ENCODE data around the gene ACKR2.

ACKR2 gene

GRCh38 chr3:42827654-42828053 is 18.4 kb downstream of the ACKR2 start:
- H3K79me2 ChIP-seq (ENCODE audit: insufficient read depth, low read length) = no peaks in the 10 kb centered on the region
- no peaks in the 10 kb centered on the region for H3K9me2 ChIP-seq (replicated peaks; ENCODE audit: low read depth, low read length)
- no peak overlapping the region for H3K4me3 ChIP-seq (ENCODE audit: low read length, poor library complexity, severe bottlenecking)
- no peaks in the 10 kb centered on the region for H3K36me3 ChIP-seq (ENCODE audit: insufficient read depth, low read length)
- no peak overlapping the region for H3K4me2 ChIP-seq (ENCODE audit: low read depth, low read length, poor library complexity, severe bottlenecking)
- no peaks in the 10 kb centered on the region for H3K27me3 ChIP-seq (ENCODE audit: insufficient read depth, low read length, poor library complexity, severe bottlenecking)
- H3K9me3 ChIP-seq (ENCODE audit: insufficient read depth, low read depth, low read length) = no peaks in the 10 kb centered on the region
- H2AFZ ChIP-seq (ENCODE audit: low read length) = no peak overlapping the region
- no peaks in the 10 kb centered on the region for H3F3A ChIP-seq (ENCODE audit: low read depth)
- H3K4me1 ChIP-seq (ENCODE audit: insufficient read depth, low read length, poor library complexity, severe bottlenecking) = peaks cover 7% of the 10 kb centered on the region
- H4K20me1 ChIP-seq (ENCODE audit: insufficient read depth, low read length, poor library complexity, severe bottlenecking) = no peaks in the 10 kb centered on the region
- H3K9ac ChIP-seq (ENCODE audit: low read depth, low read length, poor library complexity, severe bottlenecking) = no peak overlapping the region
- no peak for TF ChIP-seq EZH2phosphoT487 (IDR thresholded peaks at IDR 0.05; ENCODE audit: borderline replicate concordance)
- TF ChIP-seq, protein P1, sequence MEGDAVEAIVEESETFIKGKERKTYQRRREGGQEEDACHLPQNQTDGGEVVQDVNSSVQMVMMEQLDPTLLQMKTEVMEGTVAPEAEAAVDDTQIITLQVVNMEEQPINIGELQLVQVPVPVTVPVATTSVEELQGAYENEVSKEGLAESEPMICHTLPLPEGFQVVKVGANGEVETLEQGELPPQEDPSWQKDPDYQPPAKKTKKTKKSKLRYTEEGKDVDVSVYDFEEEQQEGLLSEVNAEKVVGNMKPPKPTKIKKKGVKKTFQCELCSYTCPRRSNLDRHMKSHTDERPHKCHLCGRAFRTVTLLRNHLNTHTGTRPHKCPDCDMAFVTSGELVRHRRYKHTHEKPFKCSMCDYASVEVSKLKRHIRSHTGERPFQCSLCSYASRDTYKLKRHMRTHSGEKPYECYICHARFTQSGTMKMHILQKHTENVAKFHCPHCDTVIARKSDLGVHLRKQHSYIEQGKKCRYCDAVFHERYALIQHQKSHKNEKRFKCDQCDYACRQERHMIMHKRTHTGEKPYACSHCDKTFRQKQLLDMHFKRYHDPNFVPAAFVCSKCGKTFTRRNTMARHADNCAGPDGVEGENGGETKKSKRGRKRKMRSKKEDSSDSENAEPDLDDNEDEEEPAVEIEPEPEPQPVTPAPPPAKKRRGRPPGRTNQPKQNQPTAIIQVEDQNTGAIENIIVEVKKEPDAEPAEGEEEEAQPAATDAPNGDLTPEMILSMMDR (conservative IDR thresholded peaks at IDR 0.05; ENCODE audit: low read length) = no peak

- Histone ChIP-seq H2AFZ (ENCODE audit: low read length) (no peak overlapping the region), H4K20me1 (ENCODE audit: insufficient read depth, low read length, poor library complexity, severe bottlenecking) (no peaks in the 10 kb centered on the region), H3K4me3 (ENCODE audit: low read length, poor library complexity, severe bottlenecking) (no peak overlapping the region), H3F3A (ENCODE audit: low read depth) (no peaks in the 10 kb centered on the region), H3K36me3 (ENCODE audit: insufficient read depth, low read length) (no peaks in the 10 kb centered on the region), H3K9me3 (ENCODE audit: insufficient read depth, low read depth, low read length) (no peaks in the 10 kb centered on the region), H3K79me2 (ENCODE audit: insufficient read depth, low read length) (no peaks in the 10 kb centered on the region), H3K4me1 (ENCODE audit: insufficient read depth, low read length, poor library complexity, severe bottlenecking) (peaks cover 7% of the 10 kb centered on the region), H3K9me2 (replicated peaks; ENCODE audit: low read depth, low read length) (no peaks in the 10 kb centered on the region), H3K27me3 (ENCODE audit: insufficient read depth, low read length, poor library complexity, severe bottlenecking) (no peaks in the 10 kb centered on the region), H3K4me2 (ENCODE audit: low read depth, low read length, poor library complexity, severe bottlenecking) (no peak overlapping the region), H3K9ac (ENCODE audit: low read depth, low read length, poor library complexity, severe bottlenecking) (no peak overlapping the region)
- no peak for TF ChIP-seq EZH2phosphoT487 (IDR thresholded peaks at IDR 0.05; ENCODE audit: borderline replicate concordance)
Measured at GRCh38 chr3:42829083-42829627, 19.9 kb downstream of the ACKR2 start.

GRCh38 chr3:42829628-42830436 is 20.6 kb downstream of the ACKR2 start:
- no peak overlapping the region for H3K9ac ChIP-seq (ENCODE audit: low read depth, low read length, poor library complexity, severe bottlenecking)
- TF ChIP-seq, protein P1 (conservative IDR thresholded peaks at IDR 0.05; ENCODE audit: low read length) = no peak
- no peak for TF ChIP-seq EZH2phosphoT487 (IDR thresholded peaks at IDR 0.05; ENCODE audit: borderline replicate concordance)
- no peaks in the 10 kb centered on the region for H3K27me3 ChIP-seq (ENCODE audit: insufficient read depth, low read length, poor library complexity, severe bottlenecking)
- H3K79me2 ChIP-seq (ENCODE audit: insufficient read depth, low read length) = no peaks in the 10 kb centered on the region
- H3K36me3 ChIP-seq (ENCODE audit: insufficient read depth, low read length) = no peaks in the 10 kb centered on the region
- H4K20me1 ChIP-seq (ENCODE audit: insufficient read depth, low read length, poor library complexity, severe bottlenecking) = no peaks in the 10 kb centered on the region
- H3K4me1 ChIP-seq (ENCODE audit: insufficient read depth, low read length, poor library complexity, severe bottlenecking) = peaks cover 7% of the 10 kb centered on the region
- no peak overlapping the region for H3K4me2 ChIP-seq (ENCODE audit: low read depth, low read length, poor library complexity, severe bottlenecking)
- no peaks in the 10 kb centered on the region for H3K9me3 ChIP-seq (ENCODE audit: insufficient read depth, low read depth, low read length)
- H3K9me2 ChIP-seq (replicated peaks; ENCODE audit: low read depth, low read length) = no peaks in the 10 kb centered on the region
- 0 out of 2 replicates have a peak overlapping the region, but pooled peaks have one; percentile 79 for H2AFZ ChIP-seq (ENCODE audit: low read length)
- no peaks in the 10 kb centered on the region for H3F3A ChIP-seq (ENCODE audit: low read depth)
- no peak overlapping the region for H3K4me3 ChIP-seq (ENCODE audit: low read length, poor library complexity, severe bottlenecking)
